LNCaP clone FGC (cell line): Measurements from ENCODE around the gene NHERF2.

ENCODE experiments used
- DNase-seq: peaks from one replicate; pipeline ENCODE4 v3.0.0-alpha.2; 2011; ENCODE audit warnings: low read depth
- H3K4me3 ChIP-seq: 2 replicates; pipeline ENCODE4 v1.5.1; 2011; ENCODE audit warnings: mild to moderate bottlenecking, low read depth, low read length, control low read depth
- CTCF ChIP-seq: IDR thresholded peaks from 2 replicates; pipeline ENCODE4 v1.5.1; 2012; ENCODE audit warnings: mild to moderate bottlenecking; ENCODE audit not compliant: control insufficient read depth, insufficient read depth; ENCODE audit errors: extremely low read depth

The NHERF2 gene

GRCh38 chr16:2043667-2044451 is 17.2 kb downstream of the NHERF2 start:
- DNase-seq: no peak
- no peak overlapping the region for H3K4me3 ChIP-seq
- no peak for TF ChIP-seq CTCF

- no peak for DNase-seq
- H3K4me3 ChIP-seq: no peak overlapping the region
- TF ChIP-seq CTCF: no peak
These were observed 17.8 kb downstream of the NHERF2 start for GRCh38 chr16:2044541-2044940.

GRCh38 chr16:2045965-2046892 is 19.5 kb downstream of the NHERF2 start:
- no peak for DNase-seq
- no peak for TF ChIP-seq CTCF
- peak overlapping the region; percentile 93 for H3K4me3 ChIP-seq

- H3K4me3 ChIP-seq: peak overlapping the region; percentile 93
- DNase-seq: no peak
- no peak for TF ChIP-seq CTCF
These were observed 20.2 kb downstream of the NHERF2 start for GRCh38 chr16:2046893-2047329.

- no peak for TF ChIP-seq CTCF
- peak; percentile 84 for DNase-seq
- H3K4me3 ChIP-seq: peak within 1 kb of the TSS; percentile 93
These were observed 20.8 kb downstream of the NHERF2 start, which contains the start of the genes NTHL1 and TSC2 for GRCh38 chr16:2047330-2048115. TSS of gene NTHL1 (minus strand) at chr16:2047834. CDS start at chr16:2047823, 11 bp downstream. TSS of gene TSC2 (plus strand) at chr16:2047985. CDS start at chr16:2048616, 631 bp downstream.

- DNase-seq: no peak
- peak overlapping the region; percentile 93 for H3K4me3 ChIP-seq
- no peak for TF ChIP-seq CTCF
These were observed 21.4 kb downstream of the NHERF2 start for GRCh38 chr16:2048116-2048543.
